GM18951 (cell line): Measurements from ENCODE around the gene CACNG8.
"Not testable (repeated sequence)": the region's sequence is repeated elsewhere in the genome, so short reads cannot be mapped to it uniquely, and the experiment has no call there.

Experiments used
- POLR2A ChIP-seq: IDR thresholded peaks from 4 replicates; pipeline ENCODE4 v1.6.1; 2011; ENCODE audit warnings: mild to moderate bottlenecking; ENCODE audit not compliant: insufficient read length, insufficient read depth; ENCODE audit errors: extremely low read depth
- in situ Hi-C: fragments of 300-500 bp; cut with MboI; formaldehyde crosslinking; loops from one replicate; pipeline ENCODE4 v1.12.0; 2022; ENCODE audit warnings: low sequenced_read_pairs, mixed read lengths, inconsistent platforms; ENCODE audit not compliant: unreplicated experiment

Gene CACNG8

DNA sequence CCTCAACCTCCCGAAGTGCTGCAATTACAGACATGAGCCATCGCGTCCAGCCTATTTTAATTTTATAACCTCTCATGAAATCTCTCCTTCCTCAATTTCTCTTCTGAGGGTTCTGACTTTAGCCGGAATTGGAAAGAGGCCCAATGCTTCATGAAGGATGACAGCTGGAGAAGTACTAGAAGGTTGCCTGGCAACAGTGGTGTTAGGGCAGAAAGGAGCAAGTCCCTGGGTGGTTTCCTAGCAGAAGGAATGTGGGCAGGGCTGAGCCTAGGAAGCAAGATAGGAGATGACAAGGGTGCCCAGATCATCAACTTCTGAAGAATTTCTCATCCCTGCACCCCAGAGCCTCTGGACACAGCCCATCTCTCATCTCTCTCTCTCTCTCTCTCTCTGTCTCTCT lies 54.5 kb downstream of the CACNG8 start:
- no peak for TF ChIP-seq POLR2A
- in situ Hi-C loops, result loop anchor here (10.0 kb wide), 1 partner anchor 172 kb away; no protein-coding TSS in a partner anchor

GRCh38 chr19:54021363-54021762 lies 58.6 kb downstream of the CACNG8 start:
- in situ Hi-C loops, result no loop called here
- TF ChIP-seq POLR2A, result no peak

DNA sequence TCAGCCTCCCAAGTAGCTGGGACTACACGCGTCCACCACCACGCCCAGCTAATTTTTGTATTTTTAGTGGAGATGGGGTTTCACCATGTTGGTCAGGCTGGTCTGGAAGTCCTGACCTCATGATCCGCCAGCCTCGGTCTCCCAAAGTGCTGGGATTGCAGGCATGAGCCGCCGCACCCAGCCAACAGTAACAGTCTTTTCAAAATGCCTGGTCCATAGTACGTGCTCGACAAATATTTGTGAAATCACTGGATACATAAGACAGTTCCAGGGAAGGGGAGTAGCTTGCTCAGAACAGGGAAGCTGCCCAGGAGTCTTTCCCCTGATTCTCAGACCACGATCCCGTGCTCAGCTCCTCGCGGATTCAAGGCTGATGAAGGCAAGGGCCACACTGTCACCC lies 59.2 kb downstream of the CACNG8 start:
- TF ChIP-seq POLR2A, result no peak
- in situ Hi-C loops, result no loop called here

- TF ChIP-seq POLR2A, result no peak
- in situ Hi-C loops, result no loop called here
Measured at GRCh38 chr19:54023191-54023590, 60.5 kb downstream of the CACNG8 start.

- in situ Hi-C loops, result no loop called here
- no peak for TF ChIP-seq POLR2A
Measured at GRCh38 chr19:54024660-54025059, 61.9 kb downstream of the CACNG8 start.

DNA sequence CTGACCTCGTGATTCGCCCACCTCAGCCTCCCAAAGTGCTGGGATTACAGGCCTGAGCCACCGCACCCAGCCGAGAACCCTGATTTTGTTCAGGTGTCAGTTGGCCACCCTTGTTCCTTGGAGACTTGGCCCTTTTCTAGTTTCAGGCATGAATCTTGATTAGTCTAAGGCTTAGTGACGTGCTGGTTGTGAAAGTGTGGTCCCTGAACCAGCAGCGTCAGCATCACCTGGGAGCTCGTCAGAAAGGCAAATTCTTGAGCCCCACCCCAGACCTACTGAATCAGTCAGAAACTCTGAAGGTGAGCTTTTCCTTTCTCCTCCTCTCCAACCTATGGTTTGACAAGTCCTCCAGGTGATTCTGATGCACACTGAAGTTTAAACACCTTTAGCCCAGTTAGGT lies 63.9 kb downstream of the CACNG8 start:
- in situ Hi-C loops, result no loop called here
- TF ChIP-seq POLR2A, result no peak

DNA sequence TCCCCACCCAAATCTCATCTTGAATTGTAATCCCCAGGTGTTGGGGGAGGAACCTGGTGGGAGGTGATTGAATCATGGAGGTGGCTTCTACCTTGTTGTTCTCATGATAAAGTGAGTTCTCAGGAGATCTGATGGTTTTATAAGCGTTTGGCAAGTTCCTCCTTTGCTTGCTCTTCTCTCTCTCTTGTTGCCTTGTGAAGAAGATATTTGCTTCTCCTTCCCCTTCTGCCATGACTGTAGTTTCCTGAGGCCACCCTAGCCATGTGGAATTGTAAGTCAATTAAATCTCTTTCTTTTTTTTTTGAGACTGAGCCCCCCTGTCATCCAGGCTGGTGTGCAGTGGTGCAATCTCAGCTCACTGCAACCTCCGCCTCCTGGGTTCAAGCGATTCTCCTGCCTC lies 66.6 kb downstream of the CACNG8 start:
- no peak for TF ChIP-seq POLR2A
- in situ Hi-C loops, result no loop called here

DNA sequence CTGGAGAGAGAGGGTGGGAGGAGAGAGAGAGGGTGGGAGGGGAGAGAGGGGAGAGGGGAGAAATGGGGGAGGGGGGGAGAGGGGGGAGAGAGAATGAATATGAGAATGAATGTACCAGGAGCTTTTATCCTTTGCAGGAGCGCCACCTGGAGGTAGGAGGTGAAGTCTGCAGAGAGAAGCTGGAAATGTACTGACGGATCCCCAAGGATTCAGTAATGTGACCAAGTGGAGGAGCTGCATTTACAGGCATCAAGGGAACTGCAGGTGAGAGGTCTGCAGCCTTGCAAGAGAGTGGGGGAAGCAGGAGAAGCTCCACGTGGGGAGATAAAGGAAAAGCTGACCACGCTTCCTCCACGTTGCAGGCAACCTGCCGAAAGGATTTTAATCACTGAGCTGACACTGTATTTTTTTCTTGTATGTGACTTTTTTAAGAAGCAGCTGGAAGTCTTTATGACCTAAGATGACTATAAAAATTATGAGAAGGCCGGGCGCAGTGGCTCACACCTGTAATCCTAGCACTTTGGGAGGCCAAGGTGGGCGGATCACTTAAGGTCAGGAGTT lies 67.3 kb downstream of the CACNG8 start:
- TF ChIP-seq POLR2A, result no peak
- in situ Hi-C loops, result no loop called here

- in situ Hi-C loops, result no loop called here
- no peak for TF ChIP-seq POLR2A
Measured at GRCh38 chr19:54030895-54031586, 68.3 kb downstream of the CACNG8 start.

DNA sequence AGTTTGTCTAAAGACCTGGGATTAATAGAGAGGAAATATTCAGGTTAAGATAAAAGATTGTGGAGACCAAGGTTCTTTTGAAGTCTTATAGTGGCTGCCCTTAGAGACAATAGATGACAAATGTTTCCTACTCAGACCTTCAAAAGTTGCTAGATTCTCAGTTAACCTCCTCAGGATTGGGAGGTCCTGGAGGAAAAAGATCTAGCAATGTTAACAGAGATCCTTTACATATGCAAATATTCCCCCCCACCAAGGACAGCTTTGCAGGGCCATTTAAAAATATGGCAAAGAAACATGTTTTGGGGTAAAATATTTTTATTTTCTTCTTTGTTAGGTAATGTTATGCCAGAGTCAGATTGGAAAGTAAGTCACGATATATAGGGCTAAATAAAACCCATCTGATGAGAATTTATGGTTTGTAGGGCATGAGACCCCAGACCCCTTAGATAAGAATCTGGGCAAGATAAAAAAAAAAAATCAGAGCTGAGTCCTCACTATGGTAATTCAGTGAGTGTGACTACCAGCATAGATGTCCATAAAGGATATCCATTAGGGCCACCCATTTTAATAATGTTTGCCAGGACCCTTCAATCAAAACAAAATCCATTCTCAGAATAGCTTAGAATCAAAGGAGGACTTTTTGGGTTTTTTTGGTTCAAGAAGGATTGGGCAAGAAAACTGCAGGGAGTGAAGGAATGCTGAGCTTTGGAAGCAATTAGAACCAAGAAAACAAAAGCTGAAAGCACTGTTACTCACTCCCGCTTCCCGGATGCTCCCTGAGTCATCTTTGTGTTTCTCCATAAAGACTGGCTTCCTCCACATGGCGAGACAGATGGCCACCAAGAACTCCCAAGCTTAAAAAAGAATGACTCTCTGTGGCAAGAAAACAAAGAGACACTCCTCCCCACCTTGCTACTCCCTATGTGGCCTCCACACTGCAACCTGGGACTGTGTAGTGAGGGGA lies 72.8 kb downstream of the CACNG8 start:
- TF ChIP-seq POLR2A, result no peak
- in situ Hi-C loops, result no loop called here

GRCh38 chr19:54036542-54036941 lies 73.8 kb downstream of the CACNG8 start:
- in situ Hi-C loops, result not testable (repeated sequence)
